ENCODE data around the gene OR1M1.

The OR1M1 gene

GRCh38 chr19:9075064-9075949 is 11.6 kb upstream of the OR1M1 start:
- DNase-seq (ENCODE audit: low read depth), result peak; percentile 5

- no peak for DNase-seq (ENCODE audit: low read depth)
Measured at GRCh38 chr19:9076901-9077300, 10.0 kb upstream of the OR1M1 start.

DNA sequence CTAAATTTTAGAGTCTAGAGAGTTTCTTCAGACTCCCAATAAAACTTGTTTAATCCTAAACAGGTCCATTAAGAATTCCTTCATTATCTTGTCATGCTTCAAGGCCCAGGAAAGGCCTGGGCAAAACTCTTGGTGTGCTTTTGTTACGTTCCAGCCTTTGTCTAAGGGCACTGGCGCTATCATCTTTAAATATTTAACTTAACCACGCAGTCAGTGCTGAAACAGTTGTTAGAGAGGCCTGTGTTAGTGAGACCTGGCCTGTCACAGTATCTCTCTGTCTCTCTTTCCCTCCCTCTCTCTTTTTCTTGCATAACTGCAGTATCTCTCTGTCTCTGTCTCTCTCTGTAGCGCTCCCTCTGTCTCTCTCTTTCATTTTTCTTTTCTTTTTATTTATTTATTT is 8.2 kb upstream of the OR1M1 start:
- no peak for DNase-seq (ENCODE audit: low read depth)

DNA sequence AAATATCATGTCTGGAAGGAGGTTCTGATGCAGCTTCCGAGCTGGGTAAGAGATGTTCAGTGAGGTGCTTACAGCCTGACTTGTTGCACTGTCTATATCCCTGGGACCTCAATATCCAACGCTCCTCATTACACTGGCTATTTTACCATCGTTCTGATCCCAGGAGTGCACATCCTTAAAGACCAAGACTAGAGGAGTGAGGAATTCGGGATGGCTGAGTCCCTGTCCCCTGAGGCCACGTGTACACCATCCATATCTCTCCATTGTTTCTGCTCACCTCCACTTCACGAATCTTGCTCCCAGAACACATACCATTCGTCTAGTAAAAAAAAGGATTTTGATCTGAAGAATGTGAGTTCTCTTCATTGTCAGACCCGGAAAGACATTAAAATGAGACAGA is 20.5 kb downstream of the OR1M1 start, which contains the start of gene OR7G2:
TSS of gene OR7G2 (minus strand) at position 101 of the 400 bp plus-strand sequence. CDS start 4,232 bp downstream, outside the sequence.
- DNase-seq (ENCODE audit: low read depth), result no peak

DNA sequence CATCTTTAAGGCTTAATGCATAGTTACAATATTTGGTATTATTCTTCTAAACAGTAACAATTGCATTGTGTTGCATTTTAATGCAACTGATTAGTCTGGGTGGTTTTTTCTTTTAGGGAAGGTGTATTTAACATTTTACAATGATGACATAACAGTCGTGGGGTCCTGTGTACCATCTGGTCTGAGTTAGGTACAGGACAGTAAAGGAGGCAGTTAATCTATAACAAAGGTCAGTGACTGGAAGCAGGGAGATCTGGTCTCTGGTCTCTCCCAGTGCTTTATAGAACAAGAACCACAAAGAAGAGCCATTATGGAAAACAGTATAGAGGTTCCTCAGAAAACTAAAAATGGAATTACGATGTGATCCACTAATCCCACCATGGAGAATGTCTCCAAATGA is 23.1 kb downstream of the OR1M1 start:
- DNase-seq (ENCODE audit: low read depth), result no peak

- no peak for DNase-seq (ENCODE audit: low read depth)
Measured at GRCh38 chr19:9115307-9115813, 28.5 kb downstream of the OR1M1 start, which contains the start of gene OR7G1. TSS of gene OR7G1 (minus strand) at chr19:9115763. CDS start at chr19:9115763, 0 bp downstream.

DNA sequence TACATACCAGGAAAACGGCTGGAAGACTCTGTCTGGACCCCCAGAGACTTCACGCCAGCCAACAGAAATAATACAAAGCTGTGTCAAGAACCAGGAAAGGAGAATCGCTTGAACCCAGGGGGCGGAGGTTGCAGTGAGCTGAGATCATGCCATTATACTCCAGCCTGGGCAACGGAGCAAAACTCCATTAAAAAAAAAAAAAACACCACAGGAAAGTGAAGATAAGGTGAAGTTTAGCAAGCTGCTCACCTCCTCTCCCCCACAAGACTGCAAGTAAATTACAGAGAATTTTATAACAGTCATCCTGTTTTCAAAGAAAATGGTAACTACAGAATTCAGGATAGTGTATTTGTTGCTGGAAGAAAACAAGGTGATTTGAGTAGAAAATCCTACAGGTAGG is 29.7 kb downstream of the OR1M1 start:
- no peak for DNase-seq (ENCODE audit: low read depth)

GRCh38 chr19:9126900-9127405 is 40.1 kb downstream of the OR1M1 start, which contains the start of gene OR7G3:
TSS of gene OR7G3 (minus strand) at chr19:9126950. CDS start at chr19:9126950, 0 bp downstream.
- no peak for DNase-seq (ENCODE audit: low read depth)

- DNase-seq (ENCODE audit: low read depth), result no peak
Measured at GRCh38 chr19:9128171-9128570, 41.3 kb downstream of the OR1M1 start.

GRCh38 chr19:9130965-9131364 is 44.1 kb downstream of the OR1M1 start:
- DNase-seq (ENCODE audit: low read depth), result no peak

- no peak for DNase-seq (ENCODE audit: low read depth)
Measured at GRCh38 chr19:9132422-9132821, 45.6 kb downstream of the OR1M1 start.

GRCh38 chr19:9139609-9140158 is 52.8 kb downstream of the OR1M1 start:
- no peak for DNase-seq (ENCODE audit: low read depth)

DNA sequence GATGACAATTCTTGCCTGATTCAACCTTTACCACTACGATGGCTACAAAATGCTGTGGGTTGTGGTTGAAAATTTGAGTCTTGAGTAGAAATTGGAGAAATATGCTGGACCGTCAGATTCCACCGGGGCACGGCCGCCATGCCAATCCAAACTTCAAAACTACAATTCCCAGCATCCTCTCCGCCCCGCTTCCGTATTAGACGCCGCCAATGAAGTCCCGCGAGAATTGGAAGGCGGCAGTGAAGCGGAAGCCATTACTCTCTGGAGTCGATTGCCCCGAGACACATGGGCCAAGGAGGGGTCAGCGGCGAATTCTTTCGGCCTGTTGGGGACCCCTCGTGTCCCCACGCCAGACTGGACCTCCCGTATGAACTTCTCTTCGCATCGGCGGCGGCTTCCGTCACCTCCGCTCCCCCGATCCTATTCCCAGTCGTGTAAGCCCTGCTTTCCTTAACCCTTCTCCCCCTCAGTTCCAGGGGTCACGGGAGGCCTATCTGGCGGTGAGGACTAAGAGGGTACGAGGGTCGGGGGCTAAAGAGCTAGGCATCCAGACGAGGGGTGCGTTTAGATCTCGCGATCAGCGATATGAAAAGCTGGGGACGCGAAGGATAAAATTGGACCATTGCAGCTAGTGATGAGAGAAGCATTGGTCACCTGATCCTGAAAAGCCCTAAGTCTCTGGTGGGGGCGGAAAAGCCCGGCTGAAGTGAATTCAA is 53.5 kb downstream of the OR1M1 start, which contains the start of gene ZNF317:
TSS of gene ZNF317 (plus strand) at position 239 of the 716 bp plus-strand sequence. CDS start 15,620 bp downstream, outside the sequence.
- DNase-seq (ENCODE audit: low read depth), result peak; percentile 74

DNA sequence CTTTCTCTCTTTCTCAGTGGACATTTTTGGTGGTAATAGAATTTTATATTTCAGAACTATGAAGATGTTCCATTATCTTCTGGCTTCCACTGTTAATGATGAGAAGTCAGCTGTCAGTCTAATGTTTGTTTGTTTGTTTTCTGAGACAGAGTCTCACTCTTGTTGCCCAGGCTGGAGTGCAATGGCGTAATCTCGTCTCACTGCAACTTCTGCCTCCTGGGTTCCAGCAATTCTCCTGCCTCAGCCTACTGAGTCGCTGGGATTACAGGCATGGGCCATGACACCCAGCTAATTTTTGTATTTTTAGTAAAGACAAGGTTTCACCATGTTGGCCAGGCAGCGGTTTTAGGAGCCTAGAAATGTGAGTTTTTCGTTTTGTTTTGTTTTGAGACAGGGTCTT is 58.1 kb downstream of the OR1M1 start:
- DNase-seq (ENCODE audit: low read depth), result no peak

Data from stimulated activated CD8-positive, alpha-beta memory T cell treated with anti-CD3 and anti-CD28 coated beads, Interleukin-12 subunit alpha, Interleukin-12 subunit beta, amount 100 ng/mL, for 4 hours (primary cell).